ENCODE measurements around the gene COL18A1. TPM values are rescaled to one million over a fixed set of nuclear protein-coding genes. Genes with fewer than 3 reads are reported as not detected.

COL18A1 gene
- total RNA-seq, 1 experiment from 2014 or later, result 77.0 TPM

DNA sequence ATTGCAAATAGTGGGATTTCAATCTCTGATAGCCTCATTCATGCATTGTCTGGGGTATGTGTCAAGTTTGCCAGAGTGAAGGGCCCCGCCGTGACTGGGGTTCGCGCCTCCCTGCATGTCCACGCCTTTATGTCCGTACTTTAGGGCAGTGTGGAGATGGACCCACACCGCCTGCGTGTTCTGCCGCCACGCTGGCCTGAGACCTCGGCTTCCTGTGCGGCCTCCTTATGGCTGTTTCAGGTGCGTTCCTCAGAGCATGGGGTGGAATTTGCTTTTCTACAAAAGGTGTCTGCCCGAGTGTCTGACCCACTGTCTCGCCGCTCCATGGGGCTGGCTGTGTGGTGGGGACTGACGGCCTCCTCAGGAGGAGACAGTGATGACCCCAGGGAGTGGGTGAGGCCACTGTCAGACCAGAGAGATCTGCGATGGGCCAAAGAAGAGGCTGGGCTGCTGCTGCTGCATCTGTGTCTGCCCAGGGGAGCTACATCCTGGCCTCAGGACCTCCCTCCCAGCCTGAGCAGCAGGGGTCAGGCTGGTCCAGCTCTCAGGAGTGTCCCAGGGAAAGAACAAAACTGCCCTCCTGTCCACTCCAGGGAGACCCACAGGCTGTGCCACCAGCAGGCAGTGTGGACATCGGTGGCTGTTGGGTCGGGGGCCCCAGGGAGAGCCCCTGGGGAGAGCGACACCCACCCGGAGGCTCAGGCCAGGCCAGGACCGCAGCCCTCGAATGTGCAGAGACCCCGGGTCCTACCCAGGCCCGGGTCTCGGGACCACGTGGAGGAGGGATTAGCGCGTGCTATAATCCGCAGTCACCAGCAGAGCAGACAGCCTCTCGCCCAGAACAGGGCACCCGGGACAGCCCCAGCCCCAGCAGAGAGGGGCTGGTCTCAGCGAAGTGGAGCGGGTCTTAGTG lies 147.1 kb downstream of the COL18A1 start:
- Histone ChIP-seq H3K79me2 (ENCODE audit: low read length) (no peaks in the 10 kb centered on the region), H2AFZ (ENCODE audit: low read length) (no peak overlapping the region), H3F3A (ENCODE audit: low read length, unreplicated experiment) (peaks cover 4% of the 10 kb centered on the region), H3K9ac (ENCODE audit: low read length) (no peak overlapping the region), H3K9me3 (ENCODE audit: low read length) (no peaks in the 10 kb centered on the region), H3K4me1 (ENCODE audit: insufficient read depth, low read length) (peaks cover 14% of the 10 kb centered on the region), H4K20me1 (ENCODE audit: low read length) (no peaks in the 10 kb centered on the region), H3K27me3 (ENCODE audit: low read length) (no peaks in the 10 kb centered on the region), H3K36me3 (ENCODE audit: low read depth, low read length) (no peaks in the 10 kb centered on the region), H3K9me2 (replicated peaks; ENCODE audit: low read length) (no peaks in the 10 kb centered on the region), H3K4me2 (ENCODE audit: low read length) (peak overlapping the region; percentile 35), H3K27ac (ENCODE audit: low read length) (peak overlapping the region; percentile 46), H3K4me3 (ENCODE audit: low read length) (no peak overlapping the region)
- intact Hi-C loops (cut with micrococcal nuclease), result no loop called here
- ATAC-seq (no peak), DNase-seq (no peak)
- TF ChIP-seq, protein P1, sequence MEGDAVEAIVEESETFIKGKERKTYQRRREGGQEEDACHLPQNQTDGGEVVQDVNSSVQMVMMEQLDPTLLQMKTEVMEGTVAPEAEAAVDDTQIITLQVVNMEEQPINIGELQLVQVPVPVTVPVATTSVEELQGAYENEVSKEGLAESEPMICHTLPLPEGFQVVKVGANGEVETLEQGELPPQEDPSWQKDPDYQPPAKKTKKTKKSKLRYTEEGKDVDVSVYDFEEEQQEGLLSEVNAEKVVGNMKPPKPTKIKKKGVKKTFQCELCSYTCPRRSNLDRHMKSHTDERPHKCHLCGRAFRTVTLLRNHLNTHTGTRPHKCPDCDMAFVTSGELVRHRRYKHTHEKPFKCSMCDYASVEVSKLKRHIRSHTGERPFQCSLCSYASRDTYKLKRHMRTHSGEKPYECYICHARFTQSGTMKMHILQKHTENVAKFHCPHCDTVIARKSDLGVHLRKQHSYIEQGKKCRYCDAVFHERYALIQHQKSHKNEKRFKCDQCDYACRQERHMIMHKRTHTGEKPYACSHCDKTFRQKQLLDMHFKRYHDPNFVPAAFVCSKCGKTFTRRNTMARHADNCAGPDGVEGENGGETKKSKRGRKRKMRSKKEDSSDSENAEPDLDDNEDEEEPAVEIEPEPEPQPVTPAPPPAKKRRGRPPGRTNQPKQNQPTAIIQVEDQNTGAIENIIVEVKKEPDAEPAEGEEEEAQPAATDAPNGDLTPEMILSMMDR (conservative IDR thresholded peaks at IDR 0.05; ENCODE audit: low read depth, low read length), result no peak
- TF ChIP-seq EZH2 (IDR thresholded peaks at IDR 0.05; ENCODE audit: low read length, unreplicated experiment) (no peak), EZH2phosphoT487 (IDR thresholded peaks at IDR 0.05; ENCODE audit: borderline replicate concordance, low read length) (no peak)
- CTCF ChIA-PET, result no interaction called here
- no TSS peak for BruUV-seq (replicated peaks)
- POLR2A ChIA-PET (ENCODE audit: unreplicated experiment), result no interaction called here

DNA sequence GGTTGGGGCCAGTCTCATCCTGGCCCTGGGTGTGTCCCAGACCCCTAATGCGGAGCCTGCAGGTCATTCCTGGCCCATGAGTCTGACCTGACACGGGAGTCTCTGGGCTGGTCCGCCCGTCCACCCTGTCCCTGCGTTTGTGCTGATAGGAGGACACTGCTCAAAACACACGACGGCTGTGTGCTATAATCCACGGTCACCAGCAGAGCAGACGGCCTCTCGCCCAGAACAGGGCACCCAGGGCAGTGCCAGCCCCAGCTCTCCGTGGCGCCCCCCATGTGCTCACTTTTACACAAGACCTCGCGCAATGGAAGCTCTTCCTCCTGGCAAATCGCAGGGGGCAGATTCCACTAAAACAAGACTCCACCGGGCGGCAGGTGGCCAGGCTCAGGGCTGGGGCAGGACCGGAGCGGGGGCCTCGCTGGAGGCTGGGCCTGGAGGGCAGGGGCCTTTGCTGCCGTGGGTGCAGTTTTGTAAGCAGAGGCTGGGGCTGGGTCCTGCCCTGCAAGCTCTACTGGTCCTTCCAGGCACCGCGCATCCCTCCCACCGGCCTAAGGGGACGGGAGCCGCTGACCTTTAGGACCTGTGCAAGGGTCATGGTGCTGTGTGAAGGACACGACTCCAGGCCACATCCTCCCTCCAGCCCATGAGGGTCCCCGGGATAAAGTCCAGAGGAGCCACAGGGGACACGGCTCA lies 147.9 kb downstream of the COL18A1 start:
- Histone ChIP-seq H2AFZ (ENCODE audit: low read length) (no peak overlapping the region), H4K20me1 (ENCODE audit: low read length) (no peaks in the 10 kb centered on the region), H3K4me3 (ENCODE audit: low read length) (no peak overlapping the region), H3K4me1 (ENCODE audit: insufficient read depth, low read length) (peaks cover 14% of the 10 kb centered on the region), H3K4me2 (ENCODE audit: low read length) (no peak overlapping the region), H3K36me3 (ENCODE audit: low read depth, low read length) (no peaks in the 10 kb centered on the region), H3K27me3 (ENCODE audit: low read length) (no peaks in the 10 kb centered on the region), H3K9ac (ENCODE audit: low read length) (no peak overlapping the region), H3K9me2 (replicated peaks; ENCODE audit: low read length) (no peaks in the 10 kb centered on the region), H3F3A (ENCODE audit: low read length, unreplicated experiment) (peaks cover 4% of the 10 kb centered on the region), H3K27ac (ENCODE audit: low read length) (no peak overlapping the region), H3K79me2 (ENCODE audit: low read length) (no peaks in the 10 kb centered on the region), H3K9me3 (ENCODE audit: low read length) (no peaks in the 10 kb centered on the region)
- POLR2A ChIA-PET (ENCODE audit: unreplicated experiment), result no interaction called here
- intact Hi-C loops (cut with micrococcal nuclease), result no loop called here
- no TSS peak for BruUV-seq (replicated peaks)
- TF ChIP-seq, protein P1 (conservative IDR thresholded peaks at IDR 0.05; ENCODE audit: low read depth, low read length), result no peak
- TF ChIP-seq EZH2 (IDR thresholded peaks at IDR 0.05; ENCODE audit: low read length, unreplicated experiment) (no peak), EZH2phosphoT487 (IDR thresholded peaks at IDR 0.05; ENCODE audit: borderline replicate concordance, low read length) (no peak)
- DNase-seq (no peak), ATAC-seq (no peak)
- CTCF ChIA-PET, result no interaction called here
